ENCODE data around the gene OLFML1. TPM values are rescaled to one million over a fixed set of nuclear protein-coding genes. Genes with fewer than 3 reads are reported as not detected.

OLFML1 gene
- total RNA-seq, 2 donors from 2014 or later = 7.4 to 8.7 TPM

DNA sequence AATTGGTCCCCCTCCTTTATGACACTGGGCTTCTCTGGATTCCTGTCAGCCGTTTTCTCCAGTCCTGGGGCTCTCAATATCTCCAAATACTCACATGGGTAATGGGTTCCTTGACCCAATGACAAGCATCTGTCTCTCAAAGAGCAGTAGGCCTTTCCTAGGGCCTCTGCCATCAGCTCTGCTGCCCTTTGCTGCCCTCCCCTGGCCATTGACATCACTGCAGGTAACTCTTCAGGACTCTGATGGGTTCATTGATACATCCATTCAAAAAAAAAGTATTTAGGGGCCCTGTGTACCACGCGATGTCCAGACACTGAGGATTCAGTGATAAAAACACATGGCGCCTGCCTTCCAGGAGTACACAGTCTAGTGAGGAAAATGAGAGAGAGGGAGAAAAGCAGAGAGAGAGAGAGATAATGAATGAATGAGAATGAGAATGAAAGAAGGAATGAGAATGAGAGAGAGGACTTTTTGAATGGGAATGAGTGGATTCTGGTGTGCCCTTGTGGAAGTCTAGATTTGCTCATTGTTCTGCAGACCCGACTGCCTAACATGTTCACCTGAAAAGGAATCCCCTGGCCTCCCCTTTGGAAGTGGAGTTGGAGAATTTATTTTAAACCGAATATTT is 42.6 kb upstream of the OLFML1 start:
- TF ChIP-seq, protein P1, sequence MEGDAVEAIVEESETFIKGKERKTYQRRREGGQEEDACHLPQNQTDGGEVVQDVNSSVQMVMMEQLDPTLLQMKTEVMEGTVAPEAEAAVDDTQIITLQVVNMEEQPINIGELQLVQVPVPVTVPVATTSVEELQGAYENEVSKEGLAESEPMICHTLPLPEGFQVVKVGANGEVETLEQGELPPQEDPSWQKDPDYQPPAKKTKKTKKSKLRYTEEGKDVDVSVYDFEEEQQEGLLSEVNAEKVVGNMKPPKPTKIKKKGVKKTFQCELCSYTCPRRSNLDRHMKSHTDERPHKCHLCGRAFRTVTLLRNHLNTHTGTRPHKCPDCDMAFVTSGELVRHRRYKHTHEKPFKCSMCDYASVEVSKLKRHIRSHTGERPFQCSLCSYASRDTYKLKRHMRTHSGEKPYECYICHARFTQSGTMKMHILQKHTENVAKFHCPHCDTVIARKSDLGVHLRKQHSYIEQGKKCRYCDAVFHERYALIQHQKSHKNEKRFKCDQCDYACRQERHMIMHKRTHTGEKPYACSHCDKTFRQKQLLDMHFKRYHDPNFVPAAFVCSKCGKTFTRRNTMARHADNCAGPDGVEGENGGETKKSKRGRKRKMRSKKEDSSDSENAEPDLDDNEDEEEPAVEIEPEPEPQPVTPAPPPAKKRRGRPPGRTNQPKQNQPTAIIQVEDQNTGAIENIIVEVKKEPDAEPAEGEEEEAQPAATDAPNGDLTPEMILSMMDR (IDR thresholded peaks at IDR 0.05) = peak; percentile 70
- no peaks in the 10 kb centered on the region for H3K9me3 ChIP-seq
- ATAC-seq (ENCODE audit: insufficient number of reproducible peaks, low FRiP score, low read depth) = no peak

GRCh38 chr11:7444091-7444981 is 41.0 kb upstream of the OLFML1 start:
- no peaks in the 10 kb centered on the region for H3K4me1 ChIP-seq (ENCODE audit: control insufficient read depth in 1 of 2, low read depth in 2 of 2)

More for the DNA sequence above, 42.6 kb upstream of the OLFML1 start:
- Histone ChIP-seq H3K4me1 (ENCODE audit: control insufficient read depth in 1 of 2, low read depth in 2 of 2) (no peaks in the 10 kb centered on the region), H3K36me3 (no peaks in the 10 kb centered on the region), H3K27me3 (replicated peaks; ENCODE audit: insufficient read depth) (no peaks in the 10 kb centered on the region), H3K4me3 (no peak overlapping the region), H3K27ac (no peak overlapping the region)
- DNase-seq (ENCODE audit: low spot score) = no peak

GRCh38 chr11:7445564-7445963 is 39.7 kb upstream of the OLFML1 start:
- ATAC-seq (ENCODE audit: insufficient number of reproducible peaks, low FRiP score, low read depth) (no peak), DNase-seq (ENCODE audit: low spot score) (no peak)
- no peaks in the 10 kb centered on the region for H3K27me3 ChIP-seq (replicated peaks; ENCODE audit: insufficient read depth)
- H3K4me3 ChIP-seq = no peak overlapping the region
- H3K4me1 ChIP-seq (ENCODE audit: control insufficient read depth in 1 of 2, low read depth in 2 of 2) = no peaks in the 10 kb centered on the region
- no peaks in the 10 kb centered on the region for H3K9me3 ChIP-seq
- no peaks in the 10 kb centered on the region for H3K36me3 ChIP-seq
- TF ChIP-seq, protein P1 (IDR thresholded peaks at IDR 0.05) = no peak
- H3K27ac ChIP-seq = no peak overlapping the region

More at GRCh38 chr11:7444091-7444981, 41.0 kb upstream of the OLFML1 start:
- H3K4me3 ChIP-seq = no peak overlapping the region
- no peaks in the 10 kb centered on the region for H3K27me3 ChIP-seq (replicated peaks; ENCODE audit: insufficient read depth)
- DNase-seq (ENCODE audit: low spot score) = no peak
- H3K9me3 ChIP-seq = no peaks in the 10 kb centered on the region
- no peak for ATAC-seq (ENCODE audit: insufficient number of reproducible peaks, low FRiP score, low read depth)
- TF ChIP-seq, protein P1 (IDR thresholded peaks at IDR 0.05) = no peak
- H3K36me3 ChIP-seq = no peaks in the 10 kb centered on the region
- H3K27ac ChIP-seq = no peak overlapping the region

DNA sequence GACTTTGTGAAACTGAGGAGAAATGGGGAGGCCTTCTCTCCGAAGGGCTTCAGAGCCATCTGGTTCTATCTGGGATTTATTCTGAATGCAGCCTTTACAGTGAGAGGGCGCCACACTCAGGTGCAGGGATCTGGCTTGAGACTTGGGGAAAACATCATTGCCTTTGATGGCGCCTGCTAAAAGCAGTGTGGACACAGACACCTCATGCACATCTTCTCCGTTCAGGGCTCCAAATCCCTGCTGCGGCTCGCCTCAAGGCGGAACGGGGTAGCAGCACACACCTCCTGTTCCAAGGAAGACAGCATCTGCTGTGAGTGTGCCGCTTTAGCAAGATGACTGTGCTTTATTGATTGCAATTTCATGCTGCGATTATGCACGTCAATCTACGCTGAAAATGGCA is 37.1 kb upstream of the OLFML1 start:
- no peak for DNase-seq (ENCODE audit: low spot score)
- TF ChIP-seq, protein P1 (IDR thresholded peaks at IDR 0.05) = no peak

DNA sequence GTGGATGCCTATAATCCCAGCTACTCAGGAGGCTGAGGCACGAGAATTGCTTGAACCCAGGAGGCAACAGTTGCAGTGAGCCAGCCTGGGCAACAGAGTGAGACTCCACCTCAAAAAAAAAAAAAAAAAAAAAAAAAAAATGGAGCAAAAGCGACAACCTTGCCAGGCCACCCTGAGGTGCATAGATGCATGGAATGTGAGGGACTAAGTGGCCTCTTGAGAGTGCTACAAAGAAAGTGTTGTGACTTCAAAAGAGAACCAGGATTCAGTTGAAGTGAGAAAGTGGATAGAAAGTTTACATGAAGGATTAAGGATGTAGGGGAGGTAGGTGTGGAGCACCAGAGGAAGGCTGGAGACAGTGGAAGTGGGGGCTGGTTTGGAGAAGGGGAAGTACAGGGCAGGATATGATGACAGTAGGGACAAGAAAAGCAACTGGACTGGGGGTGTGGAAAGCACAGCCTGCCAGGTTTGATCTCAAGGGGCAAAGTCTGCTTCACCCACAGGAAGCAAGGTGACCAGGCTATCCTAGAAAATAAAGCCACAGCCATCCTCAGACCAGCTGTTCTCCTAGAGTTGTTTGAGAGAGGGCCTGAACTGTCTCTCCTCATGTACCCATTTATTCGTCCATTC is 36.0 kb upstream of the OLFML1 start:
- ATAC-seq (ENCODE audit: insufficient number of reproducible peaks, low FRiP score, low read depth) (no peak), DNase-seq (ENCODE audit: low spot score) (no peak)
- H3K36me3 ChIP-seq = no peaks in the 10 kb centered on the region
- no peak overlapping the region for H3K27ac ChIP-seq
- no peaks in the 10 kb centered on the region for H3K9me3 ChIP-seq
- TF ChIP-seq, protein P1 (IDR thresholded peaks at IDR 0.05) = no peak
- H3K27me3 ChIP-seq (replicated peaks; ENCODE audit: insufficient read depth) = no peaks in the 10 kb centered on the region
- no peak overlapping the region for H3K4me3 ChIP-seq
- H3K4me1 ChIP-seq (ENCODE audit: control insufficient read depth in 1 of 2, low read depth in 2 of 2) = no peaks in the 10 kb centered on the region

More for the DNA sequence above, 37.1 kb upstream of the OLFML1 start:
- no peaks in the 10 kb centered on the region for H3K36me3 ChIP-seq
- H3K9me3 ChIP-seq = no peaks in the 10 kb centered on the region
- H3K4me3 ChIP-seq = no peak overlapping the region
- no peak overlapping the region for H3K27ac ChIP-seq
- no peaks in the 10 kb centered on the region for H3K4me1 ChIP-seq (ENCODE audit: control insufficient read depth in 1 of 2, low read depth in 2 of 2)
- ATAC-seq (ENCODE audit: insufficient number of reproducible peaks, low FRiP score, low read depth) = no peak
- no peaks in the 10 kb centered on the region for H3K27me3 ChIP-seq (replicated peaks; ENCODE audit: insufficient read depth)

Measured in thoracic aorta (tissue), 2 donors.